Stimulated activated effector memory CD8-positive, alpha-beta T cell treated with anti-CD3 and anti-CD28 coated beads, Interleukin-12 subunit alpha, Interleukin-12 subunit beta, amount 100 ng/mL, for 72 hours (primary cell): ENCODE data around the gene ACP7.
"Not testable (repeated sequence)": the region's sequence is repeated elsewhere in the genome, so short reads cannot be mapped to it uniquely, and the experiment has no call there.

Experiments
- ATAC-seq: fragments of 150-1000 bp; cut with Tn5 transposase; 2 replicates; pipeline ENCODE4 v1.10.0; 2021
- DNase-seq, 2 donors: peaks; one replicate each; pipeline ENCODE4 v3.0.0; 2021 to 2022; ENCODE audit warnings: low spot score in 2 of 2
- H3K27ac Mint-ChIP-seq: one replicate; pipeline ENCODE4 v1.8.0; 2022; ENCODE audit warnings: mild to moderate bottlenecking, mixed read lengths
- H3K36me3 Mint-ChIP-seq: one replicate; pipeline ENCODE4 v1.8.0; 2022; ENCODE audit warnings: mild to moderate bottlenecking, mixed read lengths
- H3K4me1 Mint-ChIP-seq: one replicate; pipeline ENCODE4 v1.8.0; 2022; ENCODE audit warnings: mixed read lengths
- H3K4me3 Mint-ChIP-seq: one replicate; pipeline ENCODE4 v1.8.0; 2022; ENCODE audit warnings: mild to moderate bottlenecking, mixed read lengths
- H3K9me3 Mint-ChIP-seq: one replicate; pipeline ENCODE4 v1.8.0; 2022; ENCODE audit warnings: mixed read lengths

ACP7 gene

GRCh38 chr19:39111593-39112199, 27.5 kb downstream of the ACP7 start:
- no peak for DNase-seq
- H3K9me3 Mint-ChIP-seq = no peaks in the 10 kb centered on the region
- peak overlapping the region; percentile 40 for H3K27ac Mint-ChIP-seq
- ATAC-seq = no peak
- peaks cover 7% of the 10 kb centered on the region for H3K36me3 Mint-ChIP-seq
- peaks cover 7% of the 10 kb centered on the region for H3K4me1 Mint-ChIP-seq
- H3K4me3 Mint-ChIP-seq = no peak overlapping the region

DNA sequence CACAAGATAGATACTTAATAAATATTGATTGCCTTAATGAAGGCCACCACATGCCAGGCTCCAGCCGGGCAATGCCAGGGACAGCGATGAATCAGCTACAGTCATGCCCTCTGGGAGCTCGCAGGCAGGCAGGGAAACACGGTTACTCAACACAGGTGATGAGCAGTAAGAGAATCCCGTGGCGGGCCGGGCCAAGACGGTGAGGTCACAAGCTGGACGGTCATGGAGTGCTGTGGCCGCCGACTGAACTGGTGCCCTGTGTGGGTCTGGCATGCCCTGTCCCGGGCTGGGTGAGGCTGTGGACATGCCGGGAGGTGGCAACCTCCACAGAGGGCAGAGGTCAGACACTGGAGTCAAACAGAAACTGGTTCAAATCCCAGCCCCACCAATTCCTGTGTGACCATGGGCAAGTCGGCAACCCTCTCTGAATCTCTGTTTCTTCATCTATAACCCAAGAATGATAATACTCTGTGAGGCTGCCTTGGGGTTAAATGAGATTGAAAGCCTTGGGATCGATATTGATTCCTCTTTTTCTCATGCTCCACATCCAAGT, 28.2 kb downstream of the ACP7 start:
- ATAC-seq = no peak
- peak overlapping the region; percentile 40 for H3K27ac Mint-ChIP-seq

GRCh38 chr19:39113199-39113598, 29.0 kb downstream of the ACP7 start:
- no peak for DNase-seq
- Mint-ChIP-seq H3K36me3 (peaks cover 7% of the 10 kb centered on the region), H3K27ac (no peak overlapping the region), H3K9me3 (no peaks in the 10 kb centered on the region), H3K4me1 (peaks cover 7% of the 10 kb centered on the region), H3K4me3 (no peak overlapping the region)
- no peak for ATAC-seq

More for the DNA sequence above, 28.2 kb downstream of the ACP7 start:
- Mint-ChIP-seq H3K4me1 (peaks cover 7% of the 10 kb centered on the region), H3K4me3 (no peak overlapping the region), H3K9me3 (no peaks in the 10 kb centered on the region), H3K36me3 (peaks cover 7% of the 10 kb centered on the region)
- no peak for DNase-seq

GRCh38 chr19:39115105-39115847, 31.1 kb downstream of the ACP7 start:
- Mint-ChIP-seq H3K36me3 (peaks cover 6% of the 10 kb centered on the region), H3K4me1 (peaks cover 6% of the 10 kb centered on the region), H3K27ac (no peak overlapping the region), H3K9me3 (no peaks in the 10 kb centered on the region), H3K4me3 (no peak overlapping the region)
- DNase-seq (no peak), ATAC-seq (no peak)

DNA sequence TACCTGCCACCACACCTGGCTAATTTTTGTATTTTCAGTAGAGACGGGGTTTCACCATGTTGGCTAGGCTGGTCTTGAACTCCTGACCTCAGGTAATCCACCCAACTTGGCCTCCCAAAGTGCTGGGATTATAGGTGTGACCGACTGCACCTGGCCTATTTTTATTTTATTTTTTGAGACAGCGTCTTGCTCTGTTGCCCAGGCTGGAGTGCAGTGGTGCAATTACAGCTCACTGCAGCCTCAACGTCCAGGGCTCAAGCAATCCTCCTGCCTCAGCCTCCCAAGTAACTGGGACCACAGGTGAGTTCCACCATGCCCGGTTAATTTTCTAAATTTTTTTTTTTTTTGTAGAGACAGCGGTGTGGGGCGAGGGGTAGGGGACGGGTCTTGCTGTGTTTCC, 32.9 kb downstream of the ACP7 start:
- not testable (repeated sequence) for ATAC-seq, H3K9me3 Mint-ChIP-seq, H3K27ac Mint-ChIP-seq, H3K36me3 Mint-ChIP-seq, H3K4me1 Mint-ChIP-seq, H3K4me3 Mint-ChIP-seq, DNase-seq

DNA sequence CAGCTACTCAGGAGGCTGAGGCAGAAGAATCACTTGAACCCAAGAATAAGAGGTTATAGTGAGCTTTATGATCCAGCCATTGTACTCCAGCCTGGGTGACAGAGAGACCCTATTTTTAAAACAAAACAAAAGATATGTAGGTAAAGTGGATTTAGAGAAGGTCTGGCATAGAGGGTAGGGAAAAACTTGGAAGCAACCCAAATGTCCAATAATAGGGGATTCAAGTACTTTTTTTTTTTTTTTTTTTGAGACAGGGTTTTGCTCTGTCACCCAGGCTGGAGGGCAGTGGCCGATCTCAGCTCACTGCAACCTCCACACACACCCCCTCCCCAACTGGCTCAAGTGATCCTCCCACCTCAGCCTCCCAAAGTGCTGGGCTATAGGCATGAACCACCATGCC, 35.7 kb downstream of the ACP7 start:
- no peak for DNase-seq
- Mint-ChIP-seq H3K4me1 (peaks cover 14% of the 10 kb centered on the region), H3K36me3 (no peaks in the 10 kb centered on the region), H3K9me3 (no peaks in the 10 kb centered on the region), H3K4me3 (no peak overlapping the region), H3K27ac (no peak overlapping the region)
- no peak for ATAC-seq

GRCh38 chr19:39122934-39123731, 39.0 kb downstream of the ACP7 start:
- Mint-ChIP-seq H3K27ac (no peak overlapping the region), H3K9me3 (no peaks in the 10 kb centered on the region), H3K36me3 (peaks cover 9% of the 10 kb centered on the region), H3K4me3 (peak overlapping the region; percentile 92), H3K4me1 (peaks cover 43% of the 10 kb centered on the region)
- DNase-seq = no peak
- no peak for ATAC-seq

GRCh38 chr19:39124136-39124764, 40.1 kb downstream of the ACP7 start:
- ATAC-seq (no peak), DNase-seq (no peak)
- Mint-ChIP-seq H3K9me3 (no peaks in the 10 kb centered on the region), H3K36me3 (peaks cover 9% of the 10 kb centered on the region), H3K4me1 (peaks cover 54% of the 10 kb centered on the region), H3K4me3 (peak overlapping the region; percentile 92), H3K27ac (peak overlapping the region; percentile 29)

DNA sequence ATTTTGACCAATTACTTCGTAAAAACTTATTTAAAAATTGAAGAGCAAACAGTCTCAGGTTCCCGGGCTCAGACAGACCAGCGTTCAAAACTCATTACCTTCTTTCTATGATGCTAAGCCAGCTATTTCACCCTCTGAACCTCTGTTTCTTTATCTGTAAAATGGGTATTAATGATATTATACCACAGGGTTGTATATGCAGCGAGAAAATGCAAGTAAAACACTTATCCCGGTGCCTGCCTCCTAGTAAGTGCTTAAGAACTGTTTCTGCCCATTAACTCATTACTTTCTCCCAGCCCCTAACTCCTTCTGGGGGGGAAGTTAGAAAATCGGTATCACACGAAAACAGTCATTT, 41.0 kb downstream of the ACP7 start:
- H3K27ac Mint-ChIP-seq = peak overlapping the region; percentile 98
- DNase-seq (no peak), ATAC-seq (no peak)
- no peaks in the 10 kb centered on the region for H3K9me3 Mint-ChIP-seq
- H3K36me3 Mint-ChIP-seq = peaks cover 9% of the 10 kb centered on the region
- H3K4me1 Mint-ChIP-seq = peaks cover 60% of the 10 kb centered on the region
- H3K4me3 Mint-ChIP-seq = peak overlapping the region; percentile 92

DNA sequence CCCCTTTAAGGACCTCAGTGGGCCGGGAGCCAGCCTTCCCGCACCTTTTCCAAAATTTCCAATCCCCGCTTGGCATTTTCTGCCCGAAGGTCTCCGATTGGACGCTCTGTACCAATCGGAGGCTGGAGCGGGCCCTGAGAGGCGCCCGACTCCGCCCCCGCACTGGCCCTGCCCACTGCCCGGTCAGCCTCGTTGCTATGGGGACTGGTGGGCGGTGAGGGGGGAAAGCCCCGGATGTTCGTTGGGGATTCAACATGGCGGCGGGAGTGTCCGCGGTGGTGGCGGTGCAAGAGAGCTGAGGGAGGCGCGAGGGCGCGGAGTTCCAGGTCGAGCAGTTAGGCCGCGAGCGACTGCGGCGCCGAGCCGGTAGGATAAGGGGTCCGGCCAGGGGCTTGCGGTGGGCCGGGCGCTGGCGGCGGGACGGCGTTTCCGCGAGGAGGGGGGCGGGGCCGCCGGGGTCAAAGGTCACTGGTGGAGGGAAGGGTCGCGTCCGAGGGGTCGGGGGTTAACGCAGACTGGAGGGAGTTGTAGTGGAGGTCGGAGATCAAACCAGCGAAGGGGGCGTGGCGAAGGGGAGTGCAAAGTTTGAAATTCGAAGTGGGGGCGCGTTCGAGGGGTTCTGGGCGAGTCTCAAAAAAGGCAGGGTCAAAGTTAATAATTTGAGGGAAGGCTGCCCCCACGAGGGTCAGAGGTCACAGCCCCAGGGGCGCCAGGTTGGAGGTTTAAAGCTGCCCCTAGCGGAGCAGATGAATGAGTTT, 41.6 kb downstream of the ACP7 start, which contains the start of gene PAK4:
Gene PAK4 (plus strand): TSS at position 233 of the 758 bp plus-strand sequence. CDS start 43,768 bp downstream, outside the sequence.
- no peaks in the 10 kb centered on the region for H3K9me3 Mint-ChIP-seq
- H3K4me3 Mint-ChIP-seq = peak within 1 kb of the TSS; percentile 92
- peak; percentile 97 for ATAC-seq
- peak within 1 kb of the TSS; percentile 98 for H3K27ac Mint-ChIP-seq
- H3K4me1 Mint-ChIP-seq = peaks cover 63% of the 10 kb centered on the region
- DNase-seq = peak; percentile 96 to 99
- H3K36me3 Mint-ChIP-seq = peaks cover 9% of the 10 kb centered on the region

DNA sequence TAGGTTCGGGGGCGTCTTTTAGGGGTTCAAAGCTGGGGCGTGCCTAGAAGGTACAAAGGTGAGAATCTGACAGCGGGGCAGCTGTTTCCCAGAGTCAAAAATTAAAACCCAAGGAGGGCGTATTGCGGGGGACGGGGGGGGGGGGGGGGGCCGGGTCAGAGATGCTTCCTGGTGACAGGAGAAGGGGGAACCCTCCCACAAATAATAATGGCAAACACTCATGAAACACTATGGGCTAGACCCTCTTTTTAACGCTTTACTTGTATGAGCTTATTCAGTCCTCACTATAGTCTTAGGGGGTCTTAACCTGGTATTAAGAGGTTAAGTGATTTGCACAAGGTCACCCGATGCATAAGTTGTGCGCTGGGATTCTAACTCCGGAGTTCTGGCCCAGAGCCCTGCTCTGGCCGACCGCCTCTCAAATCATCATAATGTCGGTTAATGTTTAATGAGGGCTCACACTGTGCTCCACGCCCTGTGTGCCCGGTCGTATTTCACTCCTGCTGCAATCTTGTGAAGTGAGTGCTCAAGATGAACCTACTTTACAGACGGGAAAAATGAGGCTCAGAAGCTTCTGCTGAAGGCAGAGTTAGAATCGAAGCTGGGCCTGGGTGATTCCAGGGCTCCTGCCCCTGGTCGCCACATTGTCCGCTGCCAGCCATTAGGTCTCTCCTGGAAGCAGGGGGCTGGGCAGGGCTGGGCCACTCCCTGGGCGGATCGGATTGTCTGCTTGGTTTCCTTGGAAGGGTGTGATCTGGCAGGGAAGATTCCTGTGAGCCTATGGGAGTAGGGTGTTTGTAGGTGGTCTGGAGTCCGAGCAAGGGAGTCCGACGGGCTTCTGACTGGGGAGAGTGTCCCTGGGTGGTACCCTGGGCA, 42.4 kb downstream of the ACP7 start:
- Mint-ChIP-seq H3K4me1 (peaks cover 71% of the 10 kb centered on the region), H3K9me3 (no peaks in the 10 kb centered on the region), H3K4me3 (peak overlapping the region; percentile 92), H3K36me3 (peaks cover 9% of the 10 kb centered on the region), H3K27ac (peak overlapping the region; percentile 98)
- ATAC-seq = no peak
- DNase-seq = no peak

- Mint-ChIP-seq H3K4me1 (peaks cover 85% of the 10 kb centered on the region), H3K9me3 (no peaks in the 10 kb centered on the region), H3K4me3 (peak overlapping the region; percentile 92), H3K27ac (peak overlapping the region; percentile 98), H3K36me3 (peaks cover 9% of the 10 kb centered on the region)
- no peak for DNase-seq
- ATAC-seq = no peak
Measured at GRCh38 chr19:39127812-39128515, 43.8 kb downstream of the ACP7 start.

DNA sequence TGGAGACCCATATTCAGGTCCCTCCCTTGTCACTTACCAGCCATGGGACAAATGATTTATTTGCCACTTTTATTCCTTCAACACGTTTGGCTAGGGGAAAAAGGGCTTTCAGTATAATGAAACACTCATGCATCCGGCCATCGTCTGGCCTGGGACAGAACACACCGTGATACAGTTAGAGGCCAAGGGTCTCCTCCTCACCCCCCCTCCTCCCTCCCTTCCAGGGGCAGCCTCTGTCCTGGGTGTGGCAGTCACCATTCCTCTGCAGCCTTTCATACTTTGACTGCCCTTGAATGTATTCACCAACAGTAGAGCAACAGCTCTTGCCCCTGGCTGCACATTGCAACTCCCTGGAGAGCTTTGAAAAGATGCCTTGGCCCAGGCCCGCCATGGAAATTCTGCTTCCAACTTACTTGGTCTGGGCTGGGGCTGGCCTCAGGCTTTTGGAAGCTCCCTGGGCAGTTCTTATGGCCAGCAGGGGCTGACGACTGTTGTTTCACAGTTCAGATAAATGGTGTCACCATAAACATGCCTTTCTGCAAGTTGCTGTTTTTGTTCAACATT, 44.4 kb downstream of the ACP7 start:
- ATAC-seq (no peak), DNase-seq (no peak)
- Mint-ChIP-seq H3K4me3 (no peak overlapping the region), H3K4me1 (peaks cover 83% of the 10 kb centered on the region), H3K27ac (no peak overlapping the region), H3K9me3 (no peaks in the 10 kb centered on the region), H3K36me3 (peaks cover 9% of the 10 kb centered on the region)
